Neuronal stem cell (in vitro differentiated cells): ENCODE measurements around the gene FAM20C.

Experiments
- DNase-seq: peaks from one replicate; pipeline ENCODE4 v3.0.0-alpha.2; 2013; ENCODE audit warnings: low spot score
- H2AFZ ChIP-seq: one replicate; pipeline ENCODE4 v1.6.1; 2013; ENCODE audit warnings: mild to moderate bottlenecking, low read length, inconsistent platforms
- H2AK5ac ChIP-seq: 2 replicates; pipeline ENCODE4 v1.6.1; 2013; ENCODE audit warnings: low read depth, mild to moderate bottlenecking, inconsistent platforms, low read length, moderate library complexity, mixed read lengths
- H2BK120ac ChIP-seq: 2 replicates; pipeline ENCODE4 v1.6.1; 2013; ENCODE audit warnings: low read depth, mild to moderate bottlenecking, inconsistent platforms, low read length, moderate library complexity, mixed read lengths
- H2BK12ac ChIP-seq: one replicate; pipeline ENCODE4 v1.6.1; 2013; ENCODE audit warnings: low read length, inconsistent platforms
- H2BK15ac ChIP-seq: 2 replicates; pipeline ENCODE4 v1.6.1; 2013; ENCODE audit warnings: mild to moderate bottlenecking, low read length, inconsistent platforms, mixed read lengths
- H2BK5ac ChIP-seq: one replicate; pipeline ENCODE4 v1.6.1; 2013; ENCODE audit warnings: inconsistent platforms, mild to moderate bottlenecking, low read length, moderate library complexity
- H3K14ac ChIP-seq: one replicate; pipeline ENCODE4 v1.6.1; 2013; ENCODE audit warnings: low read length, inconsistent platforms
- H3K18ac ChIP-seq: 2 replicates; pipeline ENCODE4 v1.6.1; 2013; ENCODE audit warnings: low read length, inconsistent platforms
- H3K23ac ChIP-seq: 2 replicates; pipeline ENCODE4 v1.6.1; 2013; ENCODE audit warnings: low read depth, mild to moderate bottlenecking, mixed read lengths, low read length, inconsistent platforms; ENCODE audit not compliant: poor library complexity
- H3K27ac ChIP-seq: replicated peaks from 3 replicates; pipeline ENCODE4 v1.5.1; 2013; ENCODE audit warnings: low read length, inconsistent platforms
- H3K27me3 ChIP-seq, 3 experiments: 2 replicates each; pipeline ENCODE4 v1.6.1; 2013; ENCODE audit warnings: low read length in 3 of 3, mild to moderate bottlenecking in 2 of 3, inconsistent platforms in 1 of 3, low read depth in 1 of 3, mixed read lengths in 1 of 3, moderate library complexity in 1 of 3; ENCODE audit not compliant: control insufficient read depth in 3 of 3, insufficient read depth in 3 of 3
- H3K36me3 ChIP-seq, 2 donors: replicated peaks in 1 of 2; 2 replicates each; pipeline ENCODE4 v1.6.1; 2013; ENCODE audit warnings: low read length in 2 of 2; ENCODE audit not compliant: control insufficient read depth in 2 of 2, insufficient read depth in 2 of 2
- H3K4ac ChIP-seq: 2 replicates; pipeline ENCODE4 v1.6.1; 2013; ENCODE audit warnings: inconsistent platforms, mild to moderate bottlenecking, low read length, moderate library complexity
- H3K4me1 ChIP-seq, 2 donors: 1 replicate in 1 of 2; 2 replicates in 1 of 2; pipeline ENCODE4 v1.6.1; 2013; ENCODE audit warnings: low read length in 2 of 2, low read depth in 1 of 2; ENCODE audit not compliant: control insufficient read depth in 2 of 2, insufficient read depth in 1 of 2
- H3K4me2 ChIP-seq: one replicate; pipeline ENCODE4 v1.6.1; 2013; ENCODE audit warnings: mild to moderate bottlenecking, low read length, inconsistent platforms; ENCODE audit not compliant: insufficient read depth, poor library complexity, severe bottlenecking
- H3K4me3 ChIP-seq, 2 donors: 2 replicates each; pipeline ENCODE4 v1.5.1; 2013; ENCODE audit warnings: low read length in 2 of 2, mild to moderate bottlenecking in 2 of 2, inconsistent platforms in 1 of 2, moderate library complexity in 1 of 2
- H3K79me1 ChIP-seq: one replicate; pipeline ENCODE4 v1.6.1; 2013; ENCODE audit warnings: low read depth, mild to moderate bottlenecking, inconsistent platforms, low read length, moderate library complexity
- H3K9ac ChIP-seq: one replicate; pipeline ENCODE4 v1.6.1; 2013; ENCODE audit warnings: mild to moderate bottlenecking, low read depth, low read length, inconsistent platforms; ENCODE audit not compliant: poor library complexity
- H3K9me3 ChIP-seq, 2 donors: replicated peaks in 1 of 2; 2 replicates each; pipeline versions ENCODE3 to v1.6.1; 2013; ENCODE audit warnings: low read length in 2 of 2, mild to moderate bottlenecking in 2 of 2, inconsistent platforms in 1 of 2, low read depth in 1 of 2, mixed read lengths in 1 of 2, moderate library complexity in 1 of 2; ENCODE audit not compliant: control insufficient read depth in 2 of 2, insufficient read depth in 1 of 2
- H4K8ac ChIP-seq: one replicate; pipeline ENCODE4 v1.6.1; 2013; ENCODE audit warnings: low read depth, mild to moderate bottlenecking, inconsistent platforms, low read length, moderate library complexity
- H4K91ac ChIP-seq: one replicate; pipeline ENCODE4 v1.6.1; 2013; ENCODE audit warnings: low read length, low read depth, mild to moderate bottlenecking, inconsistent platforms; ENCODE audit not compliant: poor library complexity
- WGBS, 2 donors: extraction: QIAGEN DNeasy Blood & Tissue Kit; methylation state at CpG; one replicate each; pipeline ENCODE4 v1.1.7; 2013; ENCODE audit warnings: missing lambda C conversion rate in 2 of 2, mixed read lengths in 1 of 2; ENCODE audit not compliant: insufficient read length in 2 of 2, insufficient replicate concordance in 1 of 2; ENCODE audit errors: extremely low coverage in 2 of 2; 5-methylcytosine and 5-hydroxymethylcytosine counted together

The FAM20C gene

DNA sequence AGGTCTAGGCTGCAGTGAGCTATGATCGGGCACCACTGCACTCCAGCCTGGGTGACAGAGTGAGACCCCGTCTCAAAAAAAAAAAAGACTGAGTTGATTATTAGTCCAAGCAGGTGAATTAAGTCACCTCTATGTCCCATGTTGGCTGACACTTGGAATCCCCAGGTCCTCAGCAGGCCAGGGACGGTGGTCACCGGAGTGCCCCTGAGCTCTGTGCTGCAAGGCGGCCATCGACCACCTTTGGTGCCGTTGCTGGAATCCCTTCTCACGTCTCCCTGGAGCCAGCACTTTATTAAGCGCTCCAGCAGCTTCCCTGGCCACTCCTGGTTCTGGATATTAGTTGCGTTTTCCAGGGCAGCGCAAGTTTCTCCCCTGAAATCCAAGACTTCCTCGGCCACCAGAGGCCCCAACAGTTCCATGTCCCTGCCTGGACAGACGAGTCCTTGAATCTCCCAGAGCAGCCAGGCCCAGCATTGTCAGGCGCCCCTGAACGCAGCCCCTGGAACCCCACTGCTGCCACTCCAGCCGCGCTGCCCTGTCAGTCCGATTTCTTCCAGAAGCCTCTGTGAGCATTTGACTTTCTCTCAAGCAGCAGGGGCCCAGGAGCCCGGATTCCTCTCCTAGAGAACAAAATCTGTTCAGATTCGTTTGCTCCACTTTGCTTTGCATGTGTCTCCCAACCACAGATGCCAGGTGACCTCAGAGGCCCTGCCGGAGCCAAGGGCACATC lies 59.2 kb downstream of the FAM20C start:
- Histone ChIP-seq H3K4me1 (peaks cover 0 to 9% of the 10 kb centered on the region in 2 donors), H3K9ac (no peak overlapping the region), H3K14ac (no peak overlapping the region), H2BK12ac (no peak overlapping the region), H2AK5ac (peak overlapping the region; percentile 61), H2BK15ac (peak overlapping the region; percentile 71), H3K4me2 (no peak overlapping the region), H3K4me3 (no peak overlapping the region), H2BK5ac (no peak overlapping the region), H2AFZ (no peak overlapping the region), H4K91ac (no peak overlapping the region), H3K4ac (peak overlapping the region; percentile 66), H2BK120ac (peak overlapping the region; percentile 76), H3K23ac (no peak overlapping the region), H3K27ac (no peak overlapping the region), H3K27me3 (no peaks in the 10 kb centered on the region), H3K18ac (peak overlapping the region; percentile 48), H4K8ac (no peak overlapping the region), H3K36me3 (peaks cover 0 to 2% of the 10 kb centered on the region in 2 donors), H3K9me3 (peaks cover 0 to 2% of the 10 kb centered on the region in 2 donors), H3K79me1 (no peaks in the 10 kb centered on the region)
- WGBS, 2 donors, result no CpG with 5 or more reads among the region's 21 CpGs
- no peak for DNase-seq

DNA sequence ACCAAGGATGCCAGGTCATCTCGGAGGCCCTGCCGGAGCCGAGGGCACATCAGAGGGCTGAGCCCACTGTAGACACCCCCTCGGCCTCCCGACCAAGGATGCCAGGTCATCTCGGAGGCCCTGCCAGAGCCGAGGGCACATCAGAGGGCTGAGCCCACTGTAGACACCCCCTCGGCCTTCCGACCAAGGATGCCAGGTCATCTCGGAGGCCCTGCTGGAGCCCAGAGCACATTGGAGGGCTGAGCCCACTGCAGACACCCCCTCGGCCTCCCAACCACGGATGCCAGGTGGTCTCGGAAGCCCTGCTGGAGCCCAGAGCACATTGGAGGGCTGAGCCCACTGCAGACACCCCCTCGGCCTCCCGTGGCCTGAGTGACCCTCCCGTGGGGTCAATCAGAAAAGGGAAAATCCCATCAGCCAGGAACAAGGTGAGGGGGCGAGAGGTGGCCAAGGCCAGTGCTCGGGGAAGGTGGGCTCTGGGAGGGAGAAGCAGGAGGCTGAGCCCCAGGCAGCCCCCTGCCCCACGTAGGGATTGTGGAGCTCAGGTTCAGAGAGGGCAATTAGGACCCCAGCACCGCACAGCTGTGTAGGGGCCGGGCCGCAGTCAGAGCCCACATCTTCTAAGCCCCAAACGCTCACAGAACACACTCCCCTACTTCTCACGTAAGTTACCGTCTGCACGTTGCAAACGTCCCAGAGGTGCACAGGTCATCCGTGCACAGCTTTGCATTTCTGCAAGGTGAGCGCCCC lies 60.0 kb downstream of the FAM20C start:
- no CpG with 5 or more reads among the region's 29 CpGs for WGBS, 2 donors

DNA sequence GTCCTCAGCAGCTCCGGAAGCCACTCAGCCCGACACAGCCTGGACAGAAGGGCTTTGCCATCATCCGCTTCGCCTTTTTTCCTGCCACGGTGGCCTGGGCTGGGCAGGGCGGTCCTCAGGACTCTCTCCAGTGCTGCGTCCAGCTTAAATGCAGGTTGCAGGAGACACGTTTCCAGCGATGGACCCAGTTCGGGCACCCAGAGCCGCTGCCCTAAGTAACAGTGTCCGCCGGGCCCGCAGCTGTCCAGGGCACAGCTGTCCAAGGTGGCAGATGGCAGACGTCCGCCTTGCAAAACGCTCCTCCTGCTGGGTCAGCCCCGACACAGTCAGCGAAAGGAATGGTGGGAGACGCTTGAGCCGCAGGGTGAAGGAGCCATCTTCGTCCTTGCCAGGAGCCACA lies 60.6 kb downstream of the FAM20C start:
- no peak overlapping the region for H3K27ac ChIP-seq
- H4K91ac ChIP-seq, result no peak overlapping the region
- no peak overlapping the region for H4K8ac ChIP-seq
- H3K18ac ChIP-seq, result peak overlapping the region; percentile 17
- no peak for DNase-seq
- peak overlapping the region; percentile 22 for H2BK5ac ChIP-seq
- no peaks in the 10 kb centered on the region for H3K79me1 ChIP-seq
- H2AFZ ChIP-seq, result no peak overlapping the region
- peak overlapping the region; percentile 41 for H2BK12ac ChIP-seq
- no peaks in the 10 kb centered on the region for H3K27me3 ChIP-seq
- H3K23ac ChIP-seq, result peak overlapping the region; percentile 71
- H3K9me3 ChIP-seq, result peaks cover 0 to 8% of the 10 kb centered on the region in 2 donors
- peaks cover 0 to 5% of the 10 kb centered on the region in 2 donors for H3K36me3 ChIP-seq
- no peak overlapping the region for H3K4me3 ChIP-seq
- peaks cover 0 to 9% of the 10 kb centered on the region in 2 donors for H3K4me1 ChIP-seq
- H2AK5ac ChIP-seq, result peak overlapping the region; percentile 56
- H2BK15ac ChIP-seq, result peak overlapping the region; percentile 17
- H3K9ac ChIP-seq, result no peak overlapping the region
- no CpG with 5 or more reads among the region's 22 CpGs for WGBS, 2 donors
- no peak overlapping the region for H3K4ac ChIP-seq
- peak overlapping the region; percentile 71 for H3K14ac ChIP-seq
- H3K4me2 ChIP-seq, result no peak overlapping the region
- no peak overlapping the region for H2BK120ac ChIP-seq

More for the DNA sequence above, 60.0 kb downstream of the FAM20C start:
- no peak overlapping the region for H2BK120ac ChIP-seq
- H4K91ac ChIP-seq, result no peak overlapping the region
- no peak overlapping the region for H3K4me2 ChIP-seq
- peak overlapping the region; percentile 22 for H2BK5ac ChIP-seq
- H3K27ac ChIP-seq, result no peak overlapping the region
- no peak overlapping the region for H3K4me3 ChIP-seq
- H2AFZ ChIP-seq, result no peak overlapping the region
- no peak overlapping the region for H2BK15ac ChIP-seq
- no peak overlapping the region for H4K8ac ChIP-seq
- peak overlapping the region; percentile 71 for H3K14ac ChIP-seq
- peak overlapping the region; percentile 56 for H2AK5ac ChIP-seq
- H3K27me3 ChIP-seq, result no peaks in the 10 kb centered on the region
- H2BK12ac ChIP-seq, result no peak overlapping the region
- H3K4me1 ChIP-seq, result peaks cover 0 to 9% of the 10 kb centered on the region in 2 donors
- no peak overlapping the region for H3K9ac ChIP-seq
- H3K4ac ChIP-seq, result peak overlapping the region; percentile 66
- H3K9me3 ChIP-seq, result peaks cover 0 to 8% of the 10 kb centered on the region in 2 donors
- no peaks in the 10 kb centered on the region for H3K79me1 ChIP-seq
- peaks cover 0 to 5% of the 10 kb centered on the region in 2 donors for H3K36me3 ChIP-seq
- H3K18ac ChIP-seq, result peak overlapping the region; percentile 17
- peak overlapping the region; percentile 71 for H3K23ac ChIP-seq
- no peak for DNase-seq
